Fibroblast of the aortic adventitia (primary cell): ENCODE data around the gene THAP5. TPM values are rescaled to one million over a fixed set of nuclear protein-coding genes. Genes with fewer than 3 reads are reported as not detected.
"Not testable (repeated sequence)": the region's sequence is repeated elsewhere in the genome, so short reads cannot be mapped to it uniquely, and the experiment has no call there.

Experiments
- DNase-seq: peaks from one replicate; pipeline ENCODE4 v3.0.0-alpha.2; 2010; ENCODE audit warnings: low read depth
- H3K4me3 ChIP-seq: 2 replicates; pipeline ENCODE4 v1.5.1; 2011; ENCODE audit warnings: low read depth, mild to moderate bottlenecking, control low read depth, low read length, moderate library complexity
- CTCF ChIP-seq: IDR thresholded peaks from 2 replicates; pipeline ENCODE4 v1.5.1; 2011; ENCODE audit warnings: mild to moderate bottlenecking, low read length, control low read depth, inconsistent platforms; ENCODE audit not compliant: insufficient read depth
- total RNA-seq: library from RNA; depleted of rRNA; stranded (reverse); fragments of >200 nt; gene quantifications from 2 replicates; pipeline ENCODE4 v1.2.3, GENCODE V29; 2012; ENCODE audit warnings: low replicate concordance

Gene THAP5
- total RNA-seq, 1 donor = 39.6 TPM

- no peak for DNase-seq
- H3K4me3 ChIP-seq = no peak overlapping the region
- no peak for TF ChIP-seq CTCF
Observed at GRCh38 chr7:108559253-108559652, 10.3 kb downstream of the THAP5 start.

- no peak for DNase-seq
- no peak for TF ChIP-seq CTCF
- no peak overlapping the region for H3K4me3 ChIP-seq
Observed at GRCh38 chr7:108557617-108558016, 11.9 kb downstream of the THAP5 start.

- H3K4me3 ChIP-seq = no peak overlapping the region
- no peak for TF ChIP-seq CTCF
- DNase-seq = no peak
Observed at GRCh38 chr7:108557191-108557590, 12.3 kb downstream of the THAP5 start.

GRCh38 chr7:108556665-108557064 is 12.8 kb downstream of the THAP5 start:
- DNase-seq, H3K4me3 ChIP-seq: not testable (repeated sequence)

- H3K4me3 ChIP-seq, DNase-seq: not testable (repeated sequence)
Observed at GRCh38 chr7:108548141-108548896, 21.2 kb downstream of the THAP5 start.

GRCh38 chr7:108541478-108541877 is 28.0 kb downstream of the THAP5 start:
- TF ChIP-seq CTCF = no peak
- no peak overlapping the region for H3K4me3 ChIP-seq
- DNase-seq = no peak

GRCh38 chr7:108538685-108539084 is 30.8 kb downstream of the THAP5 start:
- H3K4me3 ChIP-seq, DNase-seq: not testable (repeated sequence)

GRCh38 chr7:108538236-108538635 is 31.3 kb downstream of the THAP5 start:
- H3K4me3 ChIP-seq, DNase-seq: not testable (repeated sequence)

- no peak for DNase-seq
- TF ChIP-seq CTCF = no peak
Observed at GRCh38 chr7:108537229-108537628, 32.3 kb downstream of the THAP5 start.

More at GRCh38 chr7:108537229-108537628, 32.3 kb downstream of the THAP5 start:
- H3K4me3 ChIP-seq = no peak overlapping the region
